Measurements from ENCODE around the gene TNFAIP2.

GRCh38 chr14:103142721-103143302 is 19.6 kb downstream of the TNFAIP2 start:
- no peak for TF ChIP-seq POLR2A (IDR thresholded peaks at IDR 0.05; ENCODE audit: low read length)
- no peak for TF ChIP-seq GATA1 (IDR thresholded peaks at IDR 0.05; ENCODE audit: low read depth, low read length)
